Measurements from ENCODE around the gene PXK.
"Not testable (repeated sequence)": the region's sequence is repeated elsewhere in the genome, so short reads cannot be mapped to it uniquely, and the experiment has no call there.

PXK gene

DNA sequence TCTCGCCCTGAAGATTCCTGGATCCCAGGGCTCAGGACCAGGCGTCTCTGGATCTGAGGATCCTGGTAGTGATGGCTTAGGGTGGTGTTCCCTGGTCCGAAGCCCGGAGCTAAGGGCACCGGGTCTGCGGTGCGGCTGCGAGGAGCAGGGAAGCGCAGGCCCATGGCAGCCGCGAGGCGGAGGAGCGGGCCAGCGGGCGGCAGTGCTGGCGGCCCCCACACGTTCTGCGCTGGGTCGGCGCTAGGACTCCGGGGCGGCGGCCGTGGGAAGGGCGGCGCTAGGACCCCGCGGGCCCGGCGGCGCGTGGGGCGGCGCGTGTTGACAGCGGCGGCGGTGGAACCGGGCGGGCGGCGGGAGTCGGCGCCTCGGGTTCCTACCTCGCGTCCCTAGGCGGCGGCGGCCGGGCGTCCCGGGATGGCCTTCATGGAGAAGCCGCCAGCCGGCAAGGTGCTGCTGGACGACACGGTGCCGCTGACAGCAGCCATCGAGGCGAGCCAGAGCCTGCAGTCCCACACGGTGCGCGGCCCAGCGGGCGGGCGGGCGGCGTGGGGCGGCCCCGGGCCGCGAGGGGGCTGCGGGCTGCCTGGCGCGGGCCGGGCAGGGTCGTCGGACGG, at the start of gene PXK:
Gene PXK, plus strand, starts transcription at position 318 of the 614 bp plus-strand sequence. Its CDS starts 97 bp downstream, at position 415.
- DNase-seq = peak; percentile 76

DNA sequence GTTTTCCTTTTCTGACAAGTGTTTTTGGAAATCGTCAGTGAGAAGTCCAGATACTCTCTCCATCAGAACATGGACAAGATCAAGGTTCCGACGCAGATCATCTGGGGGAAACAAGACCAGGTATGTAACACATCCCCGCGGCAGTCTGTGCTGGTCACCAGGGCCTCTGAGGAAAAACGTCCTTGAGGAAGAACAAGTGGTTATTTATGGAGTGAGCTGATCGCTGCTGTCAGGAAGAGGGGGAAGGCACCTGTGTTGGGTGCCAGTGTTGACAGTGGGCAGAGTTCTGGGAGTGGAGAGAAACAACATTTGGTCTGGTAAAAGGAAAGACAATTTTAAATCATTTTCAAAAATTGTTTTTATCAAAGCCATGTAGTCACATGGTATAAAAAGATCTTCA, 47.4 kb upstream of the PXK start:
- DNase-seq = no peak

DNA sequence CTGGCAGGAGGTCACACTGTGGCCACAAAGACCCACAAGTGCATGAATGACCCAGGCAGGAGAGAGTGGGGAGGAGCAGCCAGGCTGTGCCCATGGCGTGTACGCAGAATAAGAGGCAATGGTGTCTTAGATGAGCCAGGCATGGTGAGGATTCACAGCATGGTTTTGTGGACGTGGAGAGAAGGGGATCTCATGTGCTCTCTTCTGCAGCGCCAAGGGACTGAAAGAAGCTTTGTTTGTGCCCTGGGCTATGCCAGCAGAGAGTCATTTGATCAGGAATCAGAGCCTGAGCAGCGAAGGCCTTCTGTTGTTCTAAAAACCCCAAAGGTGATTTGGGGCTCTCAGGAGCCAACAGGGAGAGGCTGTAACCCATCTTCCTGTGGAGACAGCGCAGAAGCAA, 45.3 kb upstream of the PXK start:
- DNase-seq = no peak

DNA sequence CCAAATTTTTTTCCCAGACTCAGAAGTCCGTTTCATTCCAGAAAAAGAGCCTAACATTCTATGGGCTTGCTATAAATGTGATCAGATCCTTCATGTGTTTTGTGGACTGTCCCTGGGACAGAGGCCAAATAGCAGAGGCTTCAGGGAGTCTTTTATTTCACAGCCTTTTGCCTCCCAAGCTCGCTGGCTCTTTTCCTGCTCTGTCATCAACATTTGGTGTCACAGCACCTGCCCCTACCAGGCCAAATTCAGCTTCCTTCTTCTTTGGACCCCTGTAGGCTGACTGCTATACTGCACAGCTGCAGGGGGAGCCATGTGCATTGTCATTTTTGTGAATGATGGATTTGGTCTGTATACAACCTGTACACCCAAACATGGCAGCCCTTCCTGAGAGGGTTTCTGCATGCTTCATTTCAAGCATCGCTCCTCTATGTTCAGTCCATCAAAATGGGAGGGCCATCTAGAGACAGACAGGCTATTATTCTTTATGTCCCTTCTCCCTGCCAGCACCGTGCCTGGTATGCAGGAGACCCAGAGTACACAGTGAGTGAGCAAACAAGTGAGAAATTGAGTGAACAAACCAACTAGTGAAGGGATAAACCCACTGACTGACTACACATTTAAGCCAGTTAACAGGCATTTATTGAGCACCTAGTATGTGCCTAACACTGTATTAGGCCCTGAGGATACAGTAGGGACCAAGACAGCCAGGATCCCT, 44.5 kb upstream of the PXK start:
- no peak for DNase-seq

DNA sequence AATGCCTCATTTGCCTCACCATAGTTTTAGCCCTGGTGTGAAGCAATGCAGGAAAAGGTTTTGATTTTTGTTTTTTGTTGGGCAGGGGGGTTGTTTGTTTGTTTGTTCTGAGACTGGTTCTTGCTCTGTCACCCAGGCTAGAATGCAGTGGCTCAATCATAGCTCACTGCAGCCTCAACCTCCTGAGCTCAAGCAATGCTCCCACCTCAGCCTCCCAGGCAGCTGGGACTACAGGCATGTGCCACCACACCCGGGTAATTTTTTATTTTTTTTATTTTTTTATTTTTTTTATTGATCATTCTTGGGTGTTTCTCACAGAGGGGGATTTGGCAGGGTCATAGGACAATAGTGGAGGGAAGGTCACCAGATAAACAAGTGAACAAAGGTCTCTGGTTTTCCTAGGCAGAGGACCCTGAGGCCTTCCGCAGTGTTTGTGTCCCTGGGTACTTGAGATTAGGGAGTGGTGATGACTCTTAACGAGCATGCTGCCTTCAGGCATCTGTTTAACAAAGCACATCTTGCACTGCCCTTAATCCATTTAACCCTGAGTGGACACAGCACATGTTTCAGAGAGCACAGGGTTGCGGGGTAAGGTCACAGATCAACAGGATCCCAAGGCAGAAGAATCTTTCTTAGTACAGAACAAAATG, 43.6 kb upstream of the PXK start:
- DNase-seq = not testable (repeated sequence)

DNA sequence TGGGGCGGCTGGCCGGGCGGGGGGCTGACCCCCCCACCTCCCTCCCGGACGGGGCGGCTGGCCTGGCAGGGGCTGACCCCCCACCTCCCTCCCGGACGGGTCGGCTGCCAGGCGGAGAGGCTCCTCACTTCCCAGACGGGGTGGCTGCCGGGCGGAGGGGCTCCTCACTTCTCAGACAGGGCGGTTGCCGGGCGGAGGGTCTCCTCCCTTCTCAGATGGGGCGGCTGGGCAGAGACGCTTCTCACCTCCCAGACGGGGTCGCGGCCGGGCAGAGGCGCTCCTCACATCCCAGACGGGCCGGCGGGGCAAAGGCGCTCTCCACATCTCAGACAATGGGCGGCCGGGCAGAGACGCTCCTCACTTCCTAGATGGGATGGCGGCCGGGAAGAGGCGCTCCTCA, 42.2 kb upstream of the PXK start:
- DNase-seq = not testable (repeated sequence)

DNA sequence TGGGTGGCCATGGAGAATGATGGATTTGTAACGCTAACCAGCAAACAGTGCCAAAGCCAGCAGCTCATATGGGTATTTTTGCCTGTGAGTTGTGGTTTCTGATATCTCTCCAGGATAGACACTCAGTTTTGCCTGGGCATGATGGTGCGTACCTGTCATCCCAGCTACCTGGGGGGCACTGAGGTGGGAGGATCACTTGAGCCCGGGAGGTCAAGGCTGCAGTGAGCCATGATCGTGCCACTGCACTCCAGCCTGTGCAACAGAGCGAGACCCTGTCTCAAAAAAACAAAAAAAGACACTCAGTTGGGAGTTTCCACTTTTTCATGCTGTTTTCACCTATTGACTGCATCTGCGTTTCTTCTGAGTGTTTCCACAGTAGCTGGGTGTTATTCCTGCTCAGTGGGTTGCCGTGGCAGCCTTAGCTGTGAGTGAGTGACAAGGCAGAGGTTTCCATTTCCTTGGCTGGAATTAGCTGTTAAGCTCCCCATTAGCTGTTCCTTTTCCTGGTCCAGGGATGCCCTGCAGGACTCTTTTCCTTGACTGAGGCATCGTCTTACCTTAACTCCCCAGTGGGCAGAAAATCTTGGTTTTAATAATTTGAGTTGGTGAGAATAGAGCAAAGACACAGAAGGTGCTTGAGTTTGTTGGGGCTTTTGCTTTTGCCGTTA, 40.9 kb upstream of the PXK start:
- no peak for DNase-seq

DNA sequence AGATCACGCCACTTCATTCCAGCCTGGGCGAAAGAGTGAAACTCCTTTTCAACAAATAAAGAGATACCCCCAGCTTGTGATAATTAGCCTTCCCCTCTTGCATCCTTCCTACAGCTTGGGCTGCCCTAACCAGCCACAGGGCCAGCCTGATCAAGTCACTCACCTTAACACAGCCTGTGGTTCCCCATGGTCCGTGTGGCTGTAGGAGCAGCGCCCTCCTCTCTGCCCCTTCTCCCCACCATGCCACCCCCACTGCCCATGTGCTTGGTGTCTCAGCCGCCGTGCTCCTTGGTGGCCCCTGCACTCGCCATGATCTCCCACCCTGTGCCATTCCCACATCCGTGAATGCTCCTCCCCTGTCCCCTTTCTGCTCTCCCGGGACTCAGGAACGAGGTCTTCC, 39.8 kb upstream of the PXK start:
- DNase-seq = no peak

DNA sequence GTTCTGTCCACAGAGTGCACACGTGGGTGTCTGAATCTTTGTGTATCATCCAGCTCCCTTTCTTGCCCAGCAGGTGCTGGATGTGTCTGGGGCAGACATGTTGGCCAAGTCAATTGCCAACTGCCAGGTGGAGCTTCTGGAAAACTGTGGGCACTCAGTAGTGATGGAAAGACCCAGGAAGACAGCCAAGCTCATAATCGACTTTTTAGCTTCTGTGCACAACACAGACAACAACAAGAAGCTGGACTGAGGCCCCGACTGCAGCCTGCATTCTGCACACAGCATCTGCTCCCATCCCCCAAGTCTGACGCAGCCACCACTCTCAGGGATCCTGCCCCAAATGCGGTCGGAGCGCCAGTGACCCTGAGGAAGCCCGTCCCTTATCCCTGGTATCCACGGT, 39.2 kb upstream of the PXK start:
- DNase-seq = no peak

DNA sequence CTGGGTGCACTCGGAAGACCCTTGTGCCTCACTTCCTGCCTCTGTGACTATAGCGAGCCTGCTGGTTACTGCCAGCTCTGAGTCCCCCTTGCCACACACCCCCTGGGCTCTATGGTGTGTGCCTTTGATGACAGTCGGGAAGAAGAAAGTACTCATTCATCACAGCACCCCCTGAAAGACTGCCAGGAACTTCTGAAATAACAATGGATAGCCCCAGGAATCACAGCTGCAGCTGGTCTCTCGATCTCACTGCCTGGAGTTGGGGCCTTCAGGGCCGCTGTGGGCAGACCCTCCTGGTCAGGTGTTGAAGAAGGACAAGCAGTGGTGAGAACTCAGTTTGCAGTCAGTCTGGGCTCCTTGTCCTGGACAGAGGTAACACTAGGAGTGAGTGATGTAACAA, 36.4 kb upstream of the PXK start:
- DNase-seq = no peak

DNA sequence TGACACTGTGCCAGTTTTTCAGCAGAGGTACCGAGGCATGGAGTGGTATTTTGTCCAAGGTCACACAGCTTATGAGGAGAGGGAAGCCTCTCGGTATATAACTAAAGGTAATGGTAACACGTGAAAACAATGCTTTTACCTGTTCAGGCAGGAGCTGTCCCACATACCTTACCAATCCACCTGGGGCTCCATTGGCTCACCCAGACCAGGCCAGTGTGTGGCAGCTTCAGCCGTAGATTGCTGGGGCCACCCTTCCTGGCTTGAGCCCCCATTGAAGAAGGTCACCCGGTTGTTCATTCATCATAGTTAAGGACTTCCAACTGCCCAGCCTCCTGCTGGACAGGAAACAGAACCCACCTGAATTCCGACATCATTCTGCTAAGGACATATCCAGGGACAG, 35.8 kb upstream of the PXK start:
- no peak for DNase-seq

DNA sequence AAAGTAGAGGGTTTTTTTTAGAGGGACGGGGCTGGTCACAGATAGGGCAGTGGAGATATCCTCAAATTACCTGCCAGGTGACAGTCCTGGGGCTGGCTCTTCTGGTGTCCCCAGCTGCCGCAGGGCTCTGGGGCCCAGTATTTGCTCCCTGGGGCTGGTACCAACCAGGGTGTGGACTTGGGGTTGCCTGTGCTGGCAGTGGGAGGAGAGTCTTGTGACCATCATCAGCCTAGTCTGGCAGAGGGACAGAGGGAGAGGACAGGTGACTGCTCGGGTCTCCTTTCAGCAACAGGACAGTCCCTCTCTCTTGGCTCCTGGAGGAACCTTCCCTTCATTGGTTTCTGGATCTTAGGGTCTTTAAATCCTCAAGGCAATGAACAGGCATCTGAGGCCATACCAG, 34.5 kb upstream of the PXK start:
- DNase-seq = no peak

DNA sequence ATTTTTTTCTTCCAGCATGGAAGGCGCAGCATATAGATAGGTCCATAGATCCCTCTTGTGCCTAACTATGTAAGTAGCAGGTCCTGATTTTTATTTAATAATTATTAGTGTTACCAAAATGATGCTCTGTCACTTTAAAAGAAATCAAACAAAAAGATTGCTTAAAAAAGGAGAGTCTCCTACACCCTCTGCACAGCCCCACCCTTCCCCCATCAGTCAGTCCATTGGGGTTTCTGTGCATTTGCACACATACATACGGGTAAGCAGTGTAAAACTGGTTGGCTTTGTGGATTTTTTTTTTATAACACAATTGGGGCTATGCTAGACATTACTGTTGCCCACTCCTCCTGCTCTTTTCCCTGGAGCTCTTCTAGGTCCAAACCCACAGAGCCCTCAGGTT, 33.6 kb upstream of the PXK start:
- no peak for DNase-seq

DNA sequence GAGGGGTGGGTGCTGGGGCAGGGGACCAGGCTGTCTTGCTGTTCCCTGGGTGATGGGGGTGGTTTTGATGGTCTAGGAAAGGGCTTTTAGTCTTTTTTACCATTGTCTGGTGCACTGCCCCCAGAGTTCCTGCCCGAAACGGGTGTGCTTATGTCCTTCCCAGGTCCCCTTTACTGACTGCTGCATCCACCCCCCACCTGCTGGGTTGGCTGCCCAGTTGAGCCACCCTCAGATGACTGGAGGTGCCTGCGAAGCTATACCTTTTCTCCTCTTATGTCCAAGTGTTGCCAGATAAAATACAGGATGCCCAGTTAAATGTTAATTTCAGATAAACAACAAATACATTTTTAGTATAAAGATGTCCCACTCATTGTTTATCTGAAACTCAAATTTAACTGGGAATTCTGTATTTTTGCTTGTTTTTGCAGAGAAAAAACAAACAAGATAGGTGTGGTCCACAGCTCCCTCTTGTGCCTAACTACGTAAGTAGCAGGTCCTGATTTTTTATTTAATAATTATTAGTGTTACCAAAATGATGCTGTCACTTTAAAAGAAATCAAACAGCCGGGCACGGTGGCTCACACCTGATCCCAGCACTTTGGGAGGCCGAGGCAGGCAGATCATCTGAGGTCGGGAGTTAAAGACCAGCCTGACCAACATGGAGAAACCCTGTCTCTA, 32.7 kb upstream of the PXK start:
- DNase-seq = no peak

DNA sequence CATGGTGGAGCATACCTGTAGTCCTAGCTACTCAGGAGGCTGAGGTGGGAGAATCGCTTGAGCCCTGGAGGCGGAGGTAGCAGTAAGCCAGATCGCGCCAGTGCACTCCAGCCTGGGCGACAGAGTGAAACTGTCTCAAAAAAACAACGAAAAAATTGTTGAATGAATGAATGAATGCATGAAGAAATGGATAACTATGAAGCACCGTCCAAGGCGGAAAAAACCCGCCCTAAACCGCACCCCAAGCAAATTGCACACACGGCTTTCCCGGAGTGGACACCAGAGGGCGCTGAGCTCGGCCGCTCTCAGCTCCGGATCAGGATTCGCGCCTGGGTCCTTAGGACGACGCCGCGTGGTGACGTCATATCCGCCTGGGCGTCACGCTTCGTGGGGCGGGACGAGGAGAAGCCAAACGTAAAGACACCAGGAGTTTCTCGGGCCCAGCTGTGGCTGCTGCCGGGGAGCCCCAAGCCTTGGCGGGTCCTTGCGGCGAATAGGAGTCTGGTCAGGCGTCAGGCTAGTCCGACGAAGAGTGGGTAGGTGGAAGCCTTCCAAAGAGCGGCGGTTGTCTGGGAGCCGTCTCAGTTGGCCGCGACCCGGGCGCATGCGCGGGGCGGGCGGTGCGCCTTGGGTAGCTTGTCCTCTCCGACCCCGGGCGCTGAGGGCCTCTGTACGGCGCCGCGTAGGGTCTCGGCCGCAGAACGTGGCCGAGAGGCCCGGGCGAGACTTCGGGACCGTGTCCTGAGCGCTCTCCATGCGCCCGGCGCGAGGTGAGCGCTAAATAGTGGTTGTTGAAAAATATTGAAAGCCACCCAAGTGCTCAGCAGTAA, 26.6 kb upstream of the PXK start, which contains the start of the genes HTD2 and RPP14:
Gene HTD2, plus strand, starts transcription at position 639 of the 830 bp plus-strand sequence. CDS start 11,094 bp downstream, outside the sequence.
Gene RPP14, plus strand, starts transcription at position 364 of the 830 bp plus-strand sequence. CDS start 4,085 bp downstream, outside the sequence.
- DNase-seq = peak; percentile 94

DNA sequence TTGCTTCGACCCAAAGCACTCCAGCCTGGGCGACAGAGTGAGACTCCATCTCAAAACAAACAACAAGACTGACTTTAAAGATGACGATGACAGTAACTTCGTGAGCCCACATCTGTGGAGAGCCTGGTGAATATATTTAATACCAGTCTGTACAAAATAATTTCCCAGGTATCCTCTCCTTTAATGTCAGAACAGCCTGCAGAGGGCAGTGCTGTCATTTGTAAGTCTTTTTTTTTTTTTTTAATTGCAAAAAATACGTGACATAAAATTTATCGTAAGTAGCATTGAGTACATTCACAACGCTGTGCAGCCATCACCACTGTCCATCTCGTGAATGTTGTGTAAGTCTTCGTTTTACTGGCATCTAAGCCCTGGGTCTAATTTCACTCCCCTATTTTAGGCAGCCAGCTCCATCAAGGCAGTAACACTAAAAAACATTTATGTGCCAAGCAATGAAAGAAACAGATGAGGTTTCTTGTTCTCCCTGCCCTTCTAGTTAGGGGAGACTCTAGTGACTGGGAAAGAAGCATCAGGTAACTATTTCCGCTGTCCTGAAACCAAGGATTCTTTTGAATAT, 25.0 kb upstream of the PXK start:
- DNase-seq = no peak

DNA sequence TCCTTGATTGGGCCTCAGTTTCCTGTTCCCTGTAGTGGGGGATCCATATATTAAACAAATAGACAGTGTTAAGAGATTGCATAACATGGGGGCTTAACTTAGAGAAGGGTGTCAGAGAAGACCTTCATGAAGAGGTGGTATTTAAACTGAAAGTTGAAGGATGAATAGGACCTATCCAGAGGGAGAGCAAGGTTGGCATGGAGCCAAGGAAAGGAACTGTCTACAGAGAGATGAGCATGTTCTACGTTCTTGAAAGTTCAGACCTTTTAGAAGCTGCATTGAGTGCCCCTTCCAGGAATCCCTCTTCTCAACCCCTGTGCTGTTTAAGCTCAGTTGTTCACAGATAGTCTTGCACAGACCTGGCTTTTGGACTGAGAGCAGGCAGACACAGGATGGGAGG, 24.0 kb upstream of the PXK start:
- DNase-seq = no peak

DNA sequence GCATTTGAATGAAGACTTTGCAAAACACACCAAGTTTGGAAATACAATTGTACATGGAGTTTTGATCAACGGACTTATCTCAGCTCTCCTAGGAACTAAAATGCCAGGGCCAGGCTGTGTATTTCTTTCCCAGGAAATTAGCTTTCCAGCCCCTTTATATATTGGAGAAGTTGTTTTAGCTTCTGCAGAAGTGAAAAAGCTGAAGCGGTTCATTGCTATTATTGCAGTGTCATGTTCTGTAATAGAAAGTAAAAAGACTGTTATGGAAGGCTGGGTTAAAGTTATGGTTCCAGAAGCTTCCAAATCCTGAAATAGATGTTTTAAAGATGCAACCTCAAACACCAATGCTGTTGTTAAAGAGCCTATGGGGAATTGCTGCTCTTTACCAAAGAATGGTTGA, 14.9 kb upstream of the PXK start:
- DNase-seq = no peak

DNA sequence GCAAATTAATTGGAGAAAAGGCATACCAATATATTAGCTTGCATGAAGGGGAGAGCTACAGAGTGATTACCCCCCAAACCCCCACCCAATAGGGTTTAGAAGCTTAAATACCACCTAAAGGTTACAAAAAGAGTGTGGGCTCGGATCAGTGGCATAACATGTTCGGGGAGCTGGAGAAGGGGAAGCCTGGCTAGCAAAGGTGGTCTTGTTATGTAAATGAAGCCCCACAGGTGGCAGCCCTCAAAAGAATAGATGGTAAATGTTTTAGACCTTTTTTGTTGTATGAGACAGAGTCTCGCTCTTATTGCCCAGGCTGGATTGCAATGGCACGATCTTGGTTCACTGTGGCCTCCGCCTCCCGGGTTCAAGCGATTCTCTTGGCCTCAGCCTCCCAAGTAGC, 10.9 kb upstream of the PXK start:
- DNase-seq = no peak

DNA sequence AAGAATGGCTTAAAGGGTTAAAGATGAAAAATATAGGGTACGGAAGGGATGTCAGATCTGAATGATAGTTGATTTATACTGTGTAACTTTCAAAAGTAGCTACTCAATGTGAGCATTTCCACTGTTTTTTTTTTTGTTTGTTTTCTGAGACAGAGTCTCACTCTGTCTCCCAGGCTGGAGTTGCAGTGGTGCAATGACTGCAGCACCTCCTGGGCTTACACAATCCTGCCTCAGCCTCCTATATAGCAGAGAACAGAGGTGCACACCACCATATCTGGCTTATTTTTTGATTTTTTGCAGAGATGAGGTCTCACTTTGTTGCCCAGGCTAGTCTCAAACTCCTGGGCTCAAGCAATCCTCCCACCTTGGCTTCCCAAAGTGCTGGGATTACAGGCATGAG, 9.9 kb upstream of the PXK start:
- no peak for DNase-seq

DNA sequence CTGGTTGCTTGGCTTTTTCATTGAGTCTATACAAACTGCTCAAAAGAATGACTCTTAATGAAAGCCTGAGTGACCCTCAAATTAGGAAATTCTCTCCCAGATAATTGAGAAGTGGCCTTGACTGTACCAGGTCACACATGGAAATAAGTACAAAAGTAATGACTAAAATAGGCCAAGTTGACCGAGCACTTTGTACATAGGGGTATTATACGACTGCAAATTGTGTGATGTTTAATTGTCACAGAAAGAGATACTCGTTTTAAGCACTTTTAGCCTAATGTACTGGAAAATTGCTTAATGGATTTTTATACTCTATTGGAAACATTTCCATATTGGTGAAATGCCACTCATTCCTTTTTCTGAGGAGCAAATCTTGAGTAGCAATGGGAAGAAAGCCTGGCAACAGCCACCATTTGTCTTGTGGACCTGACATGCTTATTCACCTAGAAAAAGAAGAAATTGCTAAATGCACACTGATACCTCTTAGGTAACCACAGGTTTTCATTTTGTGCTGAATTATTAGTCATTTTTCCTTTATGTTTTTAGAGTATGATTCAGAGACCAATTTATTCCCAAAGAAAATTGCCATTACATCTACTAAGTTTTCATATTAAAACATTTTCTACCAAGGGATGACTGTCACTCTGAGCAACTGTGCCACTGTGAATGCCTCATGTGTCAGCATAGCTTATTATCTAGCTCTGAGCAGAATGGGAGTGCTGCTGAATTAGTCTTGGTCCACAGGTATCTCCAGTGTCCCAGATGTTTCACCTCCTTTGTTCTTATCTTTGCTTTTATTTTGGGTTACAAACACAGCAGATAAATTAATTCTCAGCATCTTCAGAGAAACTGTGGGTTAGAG, 8.9 kb upstream of the PXK start:
- no peak for DNase-seq
